Measurements from ENCODE around the gene PDCD1.
A peak's percentile ranks its signal among the peaks of the same experiment; 100 is the strongest.
"Not testable (repeated sequence)": the region's sequence is repeated elsewhere in the genome, so short reads cannot be mapped to it uniquely, and the experiment has no call there.

Gene PDCD1

GRCh38 chr2:241820625-241821384, 37.9 kb downstream of the PDCD1 start:
- no peak overlapping the region for H2BK5ac ChIP-seq (ENCODE audit: low read depth, low read length, poor library complexity)
- no peak overlapping the region for H4K91ac ChIP-seq (ENCODE audit: low read depth, low read length)
- no peaks in the 10 kb centered on the region for H3K27me3 ChIP-seq (ENCODE audit: insufficient read depth, low read length)
- no peak overlapping the region for H3K27ac ChIP-seq (ENCODE audit: low read depth, low read length)
- no peak overlapping the region for H4K12ac ChIP-seq (ENCODE audit: low read depth, low read length)
- H4K8ac ChIP-seq (ENCODE audit: low read depth, low read length), result no peak overlapping the region
- no peak overlapping the region for H3K4me2 ChIP-seq (ENCODE audit: low read length)
- no peak overlapping the region for H3K18ac ChIP-seq (ENCODE audit: low read length)
- no peak overlapping the region for H3K9ac ChIP-seq (ENCODE audit: low read length)
- WGBS (ENCODE audit: extremely low coverage, insufficient coverage, insufficient read length), result no CpG with 5 or more reads among the region's 31 CpGs
- H3K79me2 ChIP-seq (ENCODE audit: control insufficient read depth, insufficient read depth, low read length, poor library complexity), result no peaks in the 10 kb centered on the region
- no peak overlapping the region for H2BK12ac ChIP-seq (ENCODE audit: low read length)
- H2BK120ac ChIP-seq (ENCODE audit: insufficient read depth, low read length, poor library complexity), result no peak overlapping the region
- H3K4ac ChIP-seq (ENCODE audit: low read depth, low read length), result no peak overlapping the region
- no peak overlapping the region for H2AK5ac ChIP-seq (ENCODE audit: low read length)
- H2AFZ ChIP-seq (ENCODE audit: insufficient read depth, low read length, poor library complexity), result no peak overlapping the region
- no peaks in the 10 kb centered on the region for H3K4me1 ChIP-seq (ENCODE audit: control insufficient read depth in 1 of 2, insufficient read depth in 2 of 2, low read length in 2 of 2)
- H3K36me3 ChIP-seq (ENCODE audit: control insufficient read depth in 1 of 2, insufficient read depth in 2 of 2, low read length in 2 of 2), result no peaks in the 10 kb centered on the region
- no peaks in the 10 kb centered on the region for H3K79me1 ChIP-seq (ENCODE audit: low read length)
- DNase-seq, result no peak
- H3K4me3 ChIP-seq (ENCODE audit: low read depth, low read length), result no peak overlapping the region
- no peak overlapping the region for H3K14ac ChIP-seq (ENCODE audit: low read length)
- no peak overlapping the region for H3K23ac ChIP-seq (ENCODE audit: low read length)
- peaks cover 14% of the 10 kb centered on the region for H3K9me3 ChIP-seq (ENCODE audit: insufficient read depth, low read depth, low read length)

GRCh38 chr2:241819947-241820624, 38.6 kb downstream of the PDCD1 start:
- not testable (repeated sequence) for H2AFZ ChIP-seq (ENCODE audit: insufficient read depth, low read length, poor library complexity); H3K79me1 ChIP-seq (ENCODE audit: low read length); H3K9ac ChIP-seq (ENCODE audit: low read length); DNase-seq; H3K36me3 ChIP-seq (ENCODE audit: control insufficient read depth in 1 of 2, insufficient read depth in 2 of 2, low read length in 2 of 2); H3K4me2 ChIP-seq (ENCODE audit: low read length); H4K91ac ChIP-seq (ENCODE audit: low read depth, low read length); H3K4me3 ChIP-seq (ENCODE audit: low read depth, low read length); H3K27ac ChIP-seq (ENCODE audit: low read depth, low read length); H2BK120ac ChIP-seq (ENCODE audit: insufficient read depth, low read length, poor library complexity); H2AK5ac ChIP-seq (ENCODE audit: low read length); H3K4ac ChIP-seq (ENCODE audit: low read depth, low read length); H3K23ac ChIP-seq (ENCODE audit: low read length); H4K8ac ChIP-seq (ENCODE audit: low read depth, low read length); H3K79me2 ChIP-seq (ENCODE audit: control insufficient read depth, insufficient read depth, low read length, poor library complexity); H3K18ac ChIP-seq (ENCODE audit: low read length); H3K27me3 ChIP-seq (ENCODE audit: insufficient read depth, low read length); H2BK12ac ChIP-seq (ENCODE audit: low read length); H4K12ac ChIP-seq (ENCODE audit: low read depth, low read length); H3K4me1 ChIP-seq (ENCODE audit: control insufficient read depth in 1 of 2, insufficient read depth in 2 of 2, low read length in 2 of 2); H2BK5ac ChIP-seq (ENCODE audit: low read depth, low read length, poor library complexity); H3K14ac ChIP-seq (ENCODE audit: low read length)
- H3K9me3 ChIP-seq (ENCODE audit: insufficient read depth, low read depth, low read length), result peaks cover 14% of the 10 kb centered on the region
- no CpG with 5 or more reads among the region's 27 CpGs for WGBS (ENCODE audit: extremely low coverage, insufficient coverage, insufficient read length)

GRCh38 chr2:241818943-241819270, 39.8 kb downstream of the PDCD1 start:
- peak overlapping the region; percentile 46 for H3K4me3 ChIP-seq (ENCODE audit: low read depth, low read length)

GRCh38 chr2:241818229-241818942, 40.3 kb downstream of the PDCD1 start:
- no peaks in the 10 kb centered on the region for H3K4me1 ChIP-seq (ENCODE audit: control insufficient read depth in 1 of 2, insufficient read depth in 2 of 2, low read length in 2 of 2)
- DNase-seq, result no peak
- WGBS (ENCODE audit: extremely low coverage, insufficient coverage, insufficient read length), result no CpG with 5 or more reads among the region's 25 CpGs

More at GRCh38 chr2:241818943-241819270, 39.8 kb downstream of the PDCD1 start:
- Histone ChIP-seq H3K36me3 (ENCODE audit: control insufficient read depth in 1 of 2, insufficient read depth in 2 of 2, low read length in 2 of 2) (no peaks in the 10 kb centered on the region), H3K9me3 (ENCODE audit: insufficient read depth, low read depth, low read length) (peaks cover 11% of the 10 kb centered on the region), H3K4me2 (ENCODE audit: low read length) (no peak overlapping the region), H3K4ac (ENCODE audit: low read depth, low read length) (no peak overlapping the region), H3K9ac (ENCODE audit: low read length) (no peak overlapping the region), H2AFZ (ENCODE audit: insufficient read depth, low read length, poor library complexity) (no peak overlapping the region), H3K27me3 (ENCODE audit: insufficient read depth, low read length) (no peaks in the 10 kb centered on the region), H3K27ac (ENCODE audit: low read depth, low read length) (no peak overlapping the region), H3K18ac (ENCODE audit: low read length) (no peak overlapping the region), H4K91ac (ENCODE audit: low read depth, low read length) (no peak overlapping the region), H2BK12ac (ENCODE audit: low read length) (no peak overlapping the region), H3K79me2 (ENCODE audit: control insufficient read depth, insufficient read depth, low read length, poor library complexity) (no peaks in the 10 kb centered on the region), H3K4me1 (ENCODE audit: control insufficient read depth in 1 of 2, insufficient read depth in 2 of 2, low read length in 2 of 2) (no peaks in the 10 kb centered on the region), H2BK120ac (ENCODE audit: insufficient read depth, low read length, poor library complexity) (no peak overlapping the region), H3K23ac (ENCODE audit: low read length) (no peak overlapping the region), H2BK5ac (ENCODE audit: low read depth, low read length, poor library complexity) (no peak overlapping the region), H4K8ac (ENCODE audit: low read depth, low read length) (no peak overlapping the region), H3K14ac (ENCODE audit: low read length) (no peak overlapping the region), H3K79me1 (ENCODE audit: low read length) (no peaks in the 10 kb centered on the region), H2AK5ac (ENCODE audit: low read length) (no peak overlapping the region), H4K12ac (ENCODE audit: low read depth, low read length) (no peak overlapping the region)
- no CpG with 5 or more reads among the region's 10 CpGs for WGBS (ENCODE audit: extremely low coverage, insufficient coverage, insufficient read length)
- no peak for DNase-seq

More at GRCh38 chr2:241818229-241818942, 40.3 kb downstream of the PDCD1 start:
- H3K4me2 ChIP-seq (ENCODE audit: low read length), result no peak overlapping the region
- no peak overlapping the region for H3K27ac ChIP-seq (ENCODE audit: low read depth, low read length)
- H3K4ac ChIP-seq (ENCODE audit: low read depth, low read length), result no peak overlapping the region
- H3K27me3 ChIP-seq (ENCODE audit: insufficient read depth, low read length), result no peaks in the 10 kb centered on the region
- H3K79me1 ChIP-seq (ENCODE audit: low read length), result no peaks in the 10 kb centered on the region
- H3K18ac ChIP-seq (ENCODE audit: low read length), result no peak overlapping the region
- no peak overlapping the region for H3K4me3 ChIP-seq (ENCODE audit: low read depth, low read length)
- no peak overlapping the region for H4K91ac ChIP-seq (ENCODE audit: low read depth, low read length)
- H4K12ac ChIP-seq (ENCODE audit: low read depth, low read length), result no peak overlapping the region
- H2BK12ac ChIP-seq (ENCODE audit: low read length), result no peak overlapping the region
- H3K9ac ChIP-seq (ENCODE audit: low read length), result no peak overlapping the region
- H2AFZ ChIP-seq (ENCODE audit: insufficient read depth, low read length, poor library complexity), result no peak overlapping the region
- H3K23ac ChIP-seq (ENCODE audit: low read length), result no peak overlapping the region
- H2BK120ac ChIP-seq (ENCODE audit: insufficient read depth, low read length, poor library complexity), result no peak overlapping the region
- H3K14ac ChIP-seq (ENCODE audit: low read length), result no peak overlapping the region
- no peak overlapping the region for H2BK5ac ChIP-seq (ENCODE audit: low read depth, low read length, poor library complexity)
- H3K36me3 ChIP-seq (ENCODE audit: control insufficient read depth in 1 of 2, insufficient read depth in 2 of 2, low read length in 2 of 2), result no peaks in the 10 kb centered on the region
- H3K9me3 ChIP-seq (ENCODE audit: insufficient read depth, low read depth, low read length), result peaks cover 8% of the 10 kb centered on the region
- no peak overlapping the region for H4K8ac ChIP-seq (ENCODE audit: low read depth, low read length)
- no peaks in the 10 kb centered on the region for H3K79me2 ChIP-seq (ENCODE audit: control insufficient read depth, insufficient read depth, low read length, poor library complexity)
- no peak overlapping the region for H2AK5ac ChIP-seq (ENCODE audit: low read length)

Measured in trophoblast cell (in vitro differentiated cells and primary cell).